Measurements from ENCODE around the gene CCDC15.

- TF ChIP-seq POLR2A (IDR thresholded peaks at IDR 0.05; ENCODE audit: low read depth): no peak
- no peak for TF ChIP-seq CTCF (IDR thresholded peaks at IDR 0.05)
Measured at GRCh38 chr11:125075242-125075625, 121.2 kb downstream of the CCDC15 start.

Measured in esophagus muscularis mucosa (tissue), 3 donors.